ENCODE data around the gene STBD1. TPM values are rescaled to one million over a fixed set of nuclear protein-coding genes. Genes with fewer than 3 reads are reported as not detected.
A peak's percentile ranks its signal among the peaks of the same experiment; 100 is the strongest.

The STBD1 gene
- polyA plus RNA-seq (2012; rRNA removed) = 1.6 and 1.8 TPM in 2 replicates
- polyA plus RNA-seq (2012; cell fraction: cytosol; rRNA removed) = 1.5 and 2.1 TPM in 2 replicates
- polyA plus RNA-seq (2012; cell fraction: nucleus; rRNA removed) = 0.64 and 0.73 TPM in 2 replicates

DNA sequence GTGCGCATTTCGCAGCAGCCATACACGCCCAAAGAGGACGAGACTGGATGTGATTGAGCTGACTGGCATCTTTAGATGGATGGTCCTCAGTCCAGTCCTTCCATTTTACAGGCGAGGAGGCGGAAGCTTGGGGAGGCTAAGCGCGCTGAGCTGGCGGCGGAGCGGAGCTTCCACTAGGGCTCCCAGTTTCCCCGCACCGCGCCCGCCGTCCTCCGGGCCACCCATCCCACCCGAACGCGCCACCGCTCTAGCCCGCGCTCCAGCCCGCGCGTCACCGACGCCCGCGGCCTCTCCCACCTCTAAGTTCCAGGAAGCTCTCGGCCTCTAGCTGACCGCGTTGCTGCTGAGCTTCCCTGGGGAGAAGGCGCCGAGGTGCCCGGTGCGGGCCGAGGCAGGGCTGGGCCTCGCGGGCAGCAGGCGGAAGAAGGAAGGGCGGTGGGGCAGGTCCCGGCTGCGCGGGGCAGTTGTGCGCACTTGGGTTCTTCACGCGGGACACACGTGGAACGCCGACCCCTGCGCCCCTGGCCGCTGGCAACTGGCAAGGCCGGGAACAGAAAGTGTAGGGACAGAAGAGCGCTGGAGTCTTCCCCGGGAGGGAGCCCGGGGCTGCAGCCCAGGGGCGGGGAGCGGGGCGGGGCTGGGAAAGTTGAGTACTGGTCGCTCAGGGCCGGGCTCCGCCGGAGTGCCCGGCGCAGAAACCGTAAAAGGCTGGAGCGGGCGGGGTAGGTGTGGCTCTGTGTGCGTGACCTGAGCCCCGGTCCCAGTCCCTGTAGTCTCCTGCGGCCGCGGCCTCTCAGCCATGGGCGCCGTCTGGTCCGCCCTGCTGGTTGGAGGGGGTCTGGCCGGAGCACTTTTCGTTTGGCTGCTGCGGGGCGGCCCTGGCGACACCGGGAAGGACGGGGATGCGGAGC is at the start of gene STBD1:
Gene STBD1 (plus strand): TSS at position 763 of the 911 bp plus-strand sequence. CDS start 37 bp downstream, at position 800.
- Histone ChIP-seq H3K9me2 (no peaks in the 10 kb centered on the region), H4K20me1 (ENCODE audit: insufficient read depth) (no peaks in the 10 kb centered on the region), H3K27me3 (ENCODE audit: insufficient read depth) (no peaks in the 10 kb centered on the region), H3K4me3 (ENCODE audit: low read depth in 2 of 2, low read length in 1 of 2) (peak within 1 kb of the TSS; percentile 92), H3K4me1 (ENCODE audit: control insufficient read depth in 1 of 2, insufficient read depth in 2 of 2, low read depth in 1 of 2, low read length in 1 of 2) (peaks cover 10 to 32% of the 10 kb centered on the region in 2 experiments; a peak in 2 of 4 replicates), H3K79me2 (ENCODE audit: insufficient read depth) (peaks cover 30% of the 10 kb centered on the region; the same call in 1 of the 2 replicates), H2AFZ (ENCODE audit: low read depth) (peak within 1 kb of the TSS; percentile 93), H3F3A (replicated peaks; ENCODE audit: insufficient read depth) (peaks cover 18% of the 10 kb centered on the region), H3K36me3 (replicated peaks in 1 of 2; ENCODE audit: control insufficient read depth in 1 of 2, insufficient read depth in 2 of 2, low read length in 1 of 2) (peaks cover 10 to 13% of the 10 kb centered on the region in 2 experiments), H3K4me2 (peak within 1 kb of the TSS; percentile 94), H3K9me3 (no peaks in the 10 kb centered on the region), H3K9ac (peak within 1 kb of the TSS; percentile 85), H3K27ac (ENCODE audit: low read depth in 2 of 2, low read length in 1 of 2) (peak within 1 kb of the TSS; percentile 83 to 92)
- peak; percentile 86 for DNase-seq
- ChIA-PET POLR2A (interaction anchor here (0.6 to 2.0 kb wide), 11 partner anchors 12 to 174 kb away, joined by 3 to 13 read pairs (median 5); partner anchors contain the start of genes FAM47E, NUP54 and SCARB2), CTCF (interaction anchor here (0.6 to 5.4 kb wide), 18 partner anchors 11 to 452 kb away, joined by 3 to 55 read pairs (median 5); partner anchors contain the start of gene CCDC158)
- TF ChIP-seq, protein P1, sequence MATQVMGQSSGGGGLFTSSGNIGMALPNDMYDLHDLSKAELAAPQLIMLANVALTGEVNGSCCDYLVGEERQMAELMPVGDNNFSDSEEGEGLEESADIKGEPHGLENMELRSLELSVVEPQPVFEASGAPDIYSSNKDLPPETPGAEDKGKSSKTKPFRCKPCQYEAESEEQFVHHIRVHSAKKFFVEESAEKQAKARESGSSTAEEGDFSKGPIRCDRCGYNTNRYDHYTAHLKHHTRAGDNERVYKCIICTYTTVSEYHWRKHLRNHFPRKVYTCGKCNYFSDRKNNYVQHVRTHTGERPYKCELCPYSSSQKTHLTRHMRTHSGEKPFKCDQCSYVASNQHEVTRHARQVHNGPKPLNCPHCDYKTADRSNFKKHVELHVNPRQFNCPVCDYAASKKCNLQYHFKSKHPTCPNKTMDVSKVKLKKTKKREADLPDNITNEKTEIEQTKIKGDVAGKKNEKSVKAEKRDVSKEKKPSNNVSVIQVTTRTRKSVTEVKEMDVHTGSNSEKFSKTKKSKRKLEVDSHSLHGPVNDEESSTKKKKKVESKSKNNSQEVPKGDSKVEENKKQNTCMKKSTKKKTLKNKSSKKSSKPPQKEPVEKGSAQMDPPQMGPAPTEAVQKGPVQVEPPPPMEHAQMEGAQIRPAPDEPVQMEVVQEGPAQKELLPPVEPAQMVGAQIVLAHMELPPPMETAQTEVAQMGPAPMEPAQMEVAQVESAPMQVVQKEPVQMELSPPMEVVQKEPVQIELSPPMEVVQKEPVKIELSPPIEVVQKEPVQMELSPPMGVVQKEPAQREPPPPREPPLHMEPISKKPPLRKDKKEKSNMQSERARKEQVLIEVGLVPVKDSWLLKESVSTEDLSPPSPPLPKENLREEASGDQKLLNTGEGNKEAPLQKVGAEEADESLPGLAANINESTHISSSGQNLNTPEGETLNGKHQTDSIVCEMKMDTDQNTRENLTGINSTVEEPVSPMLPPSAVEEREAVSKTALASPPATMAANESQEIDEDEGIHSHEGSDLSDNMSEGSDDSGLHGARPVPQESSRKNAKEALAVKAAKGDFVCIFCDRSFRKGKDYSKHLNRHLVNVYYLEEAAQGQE (IDR thresholded peaks at IDR 0.05; ENCODE audit: low read depth, low read length) = no peak
- TF ChIP-seq, protein P2, sequence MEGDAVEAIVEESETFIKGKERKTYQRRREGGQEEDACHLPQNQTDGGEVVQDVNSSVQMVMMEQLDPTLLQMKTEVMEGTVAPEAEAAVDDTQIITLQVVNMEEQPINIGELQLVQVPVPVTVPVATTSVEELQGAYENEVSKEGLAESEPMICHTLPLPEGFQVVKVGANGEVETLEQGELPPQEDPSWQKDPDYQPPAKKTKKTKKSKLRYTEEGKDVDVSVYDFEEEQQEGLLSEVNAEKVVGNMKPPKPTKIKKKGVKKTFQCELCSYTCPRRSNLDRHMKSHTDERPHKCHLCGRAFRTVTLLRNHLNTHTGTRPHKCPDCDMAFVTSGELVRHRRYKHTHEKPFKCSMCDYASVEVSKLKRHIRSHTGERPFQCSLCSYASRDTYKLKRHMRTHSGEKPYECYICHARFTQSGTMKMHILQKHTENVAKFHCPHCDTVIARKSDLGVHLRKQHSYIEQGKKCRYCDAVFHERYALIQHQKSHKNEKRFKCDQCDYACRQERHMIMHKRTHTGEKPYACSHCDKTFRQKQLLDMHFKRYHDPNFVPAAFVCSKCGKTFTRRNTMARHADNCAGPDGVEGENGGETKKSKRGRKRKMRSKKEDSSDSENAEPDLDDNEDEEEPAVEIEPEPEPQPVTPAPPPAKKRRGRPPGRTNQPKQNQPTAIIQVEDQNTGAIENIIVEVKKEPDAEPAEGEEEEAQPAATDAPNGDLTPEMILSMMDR (IDR thresholded peaks at IDR 0.05) = no peak
- TF ChIP-seq NRF1 (IDR thresholded peaks at IDR 0.05; ENCODE audit: low read depth, low read length) (peak; percentile 44; the same call in 1 of the 2 replicates), TAF1 (IDR thresholded peaks at IDR 0.05; ENCODE audit: borderline replicate concordance, low read depth, low read length) (peak; percentile 23; the same call in 1 of the 2 replicates), GABPA (IDR thresholded peaks at IDR 0.05; ENCODE audit: low read depth) (peak; percentile 30; the same call in 1 of the 2 replicates), RAD21 (IDR thresholded peaks at IDR 0.05; ENCODE audit: low read length) (0 out of 2 replicates have a peak, but pooled peaks have one; percentile 4), FOXJ3 (CRISPR knock-in tag; IDR thresholded peaks at IDR 0.05) (0 out of 2 replicates have a peak, but pooled peaks have one; percentile 20), EZH2phosphoT487 (IDR thresholded peaks at IDR 0.05; ENCODE audit: borderline replicate concordance, low read depth) (no peak), ELF1 (IDR thresholded peaks at IDR 0.05) (peak; percentile 54; the same call in 1 of the 2 replicates), SIN3A (IDR thresholded peaks at IDR 0.05; ENCODE audit: borderline replicate concordance, low read depth, low read length) (0 out of 2 replicates have a peak, but pooled peaks have one; percentile 19), FOXM1 (IDR thresholded peaks at IDR 0.05; ENCODE audit: low read depth) (peak; percentile 14; the same call in 1 of the 2 replicates), MXI1 (IDR thresholded peaks at IDR 0.05; ENCODE audit: low read depth, low read length) (peak; percentile 13; the same call in 1 of the 2 replicates), YY1 (IDR thresholded peaks at IDR 0.05; ENCODE audit: low read depth) (peak; percentile 31), JUND (IDR thresholded peaks at IDR 0.05) (no peak), POLR2AphosphoS5 (IDR thresholded peaks at IDR 0.05; ENCODE audit: low read depth, low read length) (0 out of 2 replicates have a peak, but pooled peaks have one; percentile 53), RFX5 (IDR thresholded peaks at IDR 0.05; ENCODE audit: low read length) (0 out of 2 replicates have a peak, but pooled peaks have one; percentile 16), SMC3 (IDR thresholded peaks at IDR 0.05; ENCODE audit: low read depth, low read length) (peak; percentile 13; the same call in 1 of the 2 replicates)
- TF ChIP-seq, protein P3, sequence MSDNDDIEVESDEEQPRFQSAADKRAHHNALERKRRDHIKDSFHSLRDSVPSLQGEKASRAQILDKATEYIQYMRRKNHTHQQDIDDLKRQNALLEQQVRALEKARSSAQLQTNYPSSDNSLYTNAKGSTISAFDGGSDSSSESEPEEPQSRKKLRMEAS (IDR thresholded peaks at IDR 0.05; ENCODE audit: low read depth) = peak; percentile 81; the same call in 1 of the 2 replicates
- TF ChIP-seq, protein P4, sequence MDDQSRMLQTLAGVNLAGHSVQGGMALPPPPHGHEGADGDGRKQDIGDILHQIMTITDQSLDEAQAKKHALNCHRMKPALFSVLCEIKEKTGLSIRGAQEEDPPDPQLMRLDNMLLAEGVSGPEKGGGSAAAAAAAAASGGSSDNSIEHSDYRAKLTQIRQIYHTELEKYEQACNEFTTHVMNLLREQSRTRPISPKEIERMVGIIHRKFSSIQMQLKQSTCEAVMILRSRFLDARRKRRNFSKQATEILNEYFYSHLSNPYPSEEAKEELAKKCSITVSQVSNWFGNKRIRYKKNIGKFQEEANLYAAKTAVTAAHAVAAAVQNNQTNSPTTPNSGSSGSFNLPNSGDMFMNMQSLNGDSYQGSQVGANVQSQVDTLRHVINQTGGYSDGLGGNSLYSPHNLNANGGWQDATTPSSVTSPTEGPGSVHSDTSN (IDR thresholded peaks at IDR 0.05) = peak; percentile 36; the same call in 1 of the 2 replicates
- 0% methylated on average over 22 of the region's 85 CpGs for WGBS (ENCODE audit: low lambda C conversion rate)
